GF-D8 (cell line): ENCODE results near the gene SEMA3C.

Experiments
- DNase-seq: peaks from one replicate; lab custom pipeline; 2025; lab: John Stamatoyannopoulos, UW

The SEMA3C gene

DNA sequence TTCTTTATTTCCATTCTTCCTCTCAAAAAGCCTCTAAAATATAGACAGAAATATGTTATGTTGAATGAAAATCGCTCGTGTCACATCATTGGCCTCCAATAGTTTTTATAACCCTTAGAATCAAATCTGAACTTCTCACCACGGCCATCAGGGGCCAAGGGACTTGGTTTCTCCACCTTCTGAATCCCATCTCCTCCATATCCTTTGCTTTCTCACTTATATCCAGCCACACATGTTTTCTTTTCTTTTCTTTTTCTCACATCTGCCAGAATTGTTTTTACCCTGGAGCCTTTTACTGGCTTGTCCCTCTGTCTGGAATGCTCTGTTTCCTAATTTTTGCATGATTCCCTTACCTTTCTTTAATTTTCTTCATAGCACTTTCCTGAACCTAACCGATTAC is 184.8 kb downstream of the SEMA3C start:
- DNase-seq, result no peak

DNA sequence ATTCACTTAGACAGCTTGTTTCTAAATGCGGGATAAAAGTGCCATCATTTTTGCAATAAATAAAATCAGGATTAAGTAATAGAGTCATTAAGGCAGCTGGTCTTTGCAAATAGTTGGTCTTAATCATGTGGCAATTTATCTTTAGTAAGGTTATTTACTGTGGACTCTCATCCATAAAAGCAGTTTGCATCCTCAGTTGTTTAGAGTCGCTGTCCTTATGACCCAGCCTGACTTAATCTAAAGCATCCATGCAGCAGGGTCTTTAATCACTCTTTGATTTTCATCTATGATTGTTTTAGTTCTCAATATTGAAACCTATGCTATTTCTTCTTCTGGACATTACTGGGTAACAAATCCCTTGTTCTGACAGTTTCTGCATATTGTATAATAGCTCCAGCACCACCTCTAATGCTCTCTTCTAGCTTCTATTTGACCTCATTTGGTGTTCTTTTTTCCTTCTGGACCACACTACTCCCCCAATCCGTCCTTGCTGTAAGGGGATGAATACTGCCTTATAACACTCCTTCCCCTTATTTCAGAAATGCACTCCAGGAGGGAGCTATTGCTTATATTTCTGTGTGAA is 185.4 kb downstream of the SEMA3C start:
- no peak for DNase-seq

DNA sequence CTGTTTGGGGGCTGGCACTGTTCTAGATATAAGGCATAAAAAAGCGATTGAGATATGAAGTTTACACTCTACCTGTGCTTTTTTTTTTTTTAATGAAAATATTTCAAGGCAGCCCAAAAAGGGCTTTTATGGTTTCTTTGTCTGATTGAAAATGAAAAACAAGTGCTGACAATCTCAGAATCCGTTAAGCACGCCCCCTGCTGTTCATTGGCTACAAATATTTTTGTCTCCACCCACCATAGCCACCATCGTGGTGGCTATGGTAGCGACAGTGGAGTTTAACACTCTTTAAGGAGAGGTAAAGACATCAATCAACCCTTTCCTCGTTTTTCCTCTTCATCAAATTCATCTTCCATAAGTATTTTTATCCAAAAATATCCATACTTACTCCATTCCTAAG is 186.2 kb downstream of the SEMA3C start:
- no peak for DNase-seq

- no peak for DNase-seq
These were observed 187.6 kb downstream of the SEMA3C start for GRCh38 chr7:80731281-80731680.

DNA sequence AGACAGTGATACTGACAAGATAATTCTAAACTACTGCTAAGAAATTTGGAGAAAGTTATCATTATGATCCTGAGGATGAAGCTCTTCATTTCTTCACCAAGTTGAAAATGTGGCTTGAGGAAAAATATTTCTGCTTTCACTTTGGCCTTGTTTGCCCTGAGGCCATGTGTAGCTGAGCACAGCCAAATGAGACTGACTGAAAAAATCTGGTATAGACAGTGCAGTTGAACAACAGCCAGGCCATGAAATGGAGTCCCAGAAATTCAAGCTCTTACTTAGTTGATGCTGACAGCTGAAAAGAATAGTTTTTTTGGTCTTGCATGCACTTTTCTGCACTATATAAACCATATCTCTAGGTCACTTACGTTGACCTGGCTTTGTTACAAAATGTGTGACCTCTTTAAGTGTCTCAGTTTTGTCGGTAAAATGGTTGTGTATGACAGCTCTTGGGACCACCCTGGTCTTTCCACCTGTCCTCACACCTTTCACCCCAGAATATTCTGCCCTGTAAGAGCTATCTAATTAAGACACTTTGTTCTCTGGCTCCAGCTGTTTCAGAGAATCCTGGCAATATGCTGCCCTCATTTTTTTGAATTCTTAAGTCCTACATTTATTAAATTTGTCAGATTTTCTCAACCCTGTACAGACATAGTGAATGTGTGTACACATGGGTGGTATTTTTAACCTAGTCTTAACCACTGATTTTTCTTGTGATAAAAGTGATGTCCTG is 189.1 kb downstream of the SEMA3C start:
- no peak for DNase-seq

DNA sequence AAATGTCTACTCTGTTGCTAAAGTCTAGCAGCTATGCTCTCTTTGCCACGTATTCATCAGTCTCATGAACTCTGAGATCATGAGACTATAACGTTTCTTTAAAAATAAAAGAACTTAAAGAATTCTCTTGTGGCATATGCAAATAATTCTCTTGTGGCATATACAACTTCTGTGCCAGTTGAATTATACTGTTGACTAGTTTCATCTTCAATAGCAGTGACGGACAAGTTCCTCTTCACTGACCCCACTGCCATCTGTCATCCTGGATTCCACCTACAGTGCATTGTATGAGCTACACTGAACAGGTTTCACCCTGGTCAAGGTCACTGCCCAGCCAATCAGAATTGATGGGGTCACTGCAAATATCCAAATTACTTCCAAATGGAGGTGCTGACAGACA is 192.2 kb downstream of the SEMA3C start:
- no peak for DNase-seq

GRCh38 chr7:80725181-80725611 is 193.7 kb downstream of the SEMA3C start:
- no peak for DNase-seq

DNA sequence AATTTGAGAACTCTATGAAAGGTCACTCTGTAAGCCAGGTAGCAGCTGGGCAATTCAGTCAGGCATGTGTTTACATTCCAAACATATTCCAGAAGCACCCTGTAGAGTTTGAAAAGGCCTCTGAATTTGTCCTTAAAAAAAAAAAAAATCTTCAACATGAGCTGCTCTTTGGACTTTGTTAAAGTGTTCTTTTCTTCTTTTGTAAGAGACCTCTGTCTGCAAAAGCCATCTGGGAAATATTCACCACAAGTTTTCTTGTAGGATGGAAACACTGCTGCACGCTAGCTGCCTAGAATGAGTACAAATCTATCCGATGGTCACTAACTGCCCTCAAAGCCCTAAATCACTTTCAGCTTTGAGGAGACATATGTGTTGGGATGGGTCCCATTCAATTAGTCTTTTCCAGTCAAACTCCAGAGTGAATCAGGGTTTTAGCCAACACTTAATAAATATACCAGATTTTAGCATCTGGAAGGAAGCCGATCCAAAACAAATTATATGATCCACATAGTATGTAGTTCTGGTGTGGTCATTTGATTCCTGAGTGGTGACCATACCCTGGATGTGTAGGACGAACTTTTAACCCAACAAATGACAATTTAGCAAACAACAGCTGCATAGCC is 194.5 kb downstream of the SEMA3C start:
- no peak for DNase-seq

- no peak for DNase-seq
These were observed 196.1 kb downstream of the SEMA3C start for GRCh38 chr7:80722616-80723195.

DNA sequence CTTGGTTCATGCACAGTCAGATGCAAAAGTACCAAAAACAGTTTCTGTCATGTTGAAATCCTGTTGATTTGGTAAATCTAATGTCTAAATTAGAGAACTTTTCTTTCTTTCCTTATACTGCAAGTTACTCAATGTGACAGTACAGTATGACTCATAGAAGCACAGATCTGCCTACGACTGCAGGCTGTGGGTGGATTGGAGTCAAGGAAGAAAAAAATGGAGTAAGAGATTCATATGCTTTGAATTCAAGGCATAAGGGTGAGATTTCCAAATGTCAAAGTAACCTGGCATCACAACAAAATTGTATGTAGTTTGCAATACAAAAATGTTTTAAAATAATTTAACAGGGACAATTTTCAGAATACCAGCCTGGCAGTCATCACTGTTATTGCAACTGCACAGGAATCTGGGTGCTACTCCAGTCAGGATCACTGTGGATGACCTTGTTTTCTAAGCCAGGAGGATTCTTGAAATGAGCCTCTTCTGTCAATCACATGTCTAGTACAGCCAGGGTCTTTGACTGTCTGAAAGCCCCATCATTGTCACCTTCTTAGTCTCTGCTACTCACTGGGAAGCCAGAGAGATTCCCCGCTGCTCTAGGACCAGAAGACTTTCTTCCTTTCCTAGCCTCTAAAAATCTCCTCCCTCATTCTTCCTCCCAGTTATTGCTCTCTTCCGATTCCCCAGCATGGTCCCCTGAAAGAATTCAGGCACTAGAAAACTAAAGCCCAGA is 196.8 kb downstream of the SEMA3C start:
- DNase-seq, result no peak

DNA sequence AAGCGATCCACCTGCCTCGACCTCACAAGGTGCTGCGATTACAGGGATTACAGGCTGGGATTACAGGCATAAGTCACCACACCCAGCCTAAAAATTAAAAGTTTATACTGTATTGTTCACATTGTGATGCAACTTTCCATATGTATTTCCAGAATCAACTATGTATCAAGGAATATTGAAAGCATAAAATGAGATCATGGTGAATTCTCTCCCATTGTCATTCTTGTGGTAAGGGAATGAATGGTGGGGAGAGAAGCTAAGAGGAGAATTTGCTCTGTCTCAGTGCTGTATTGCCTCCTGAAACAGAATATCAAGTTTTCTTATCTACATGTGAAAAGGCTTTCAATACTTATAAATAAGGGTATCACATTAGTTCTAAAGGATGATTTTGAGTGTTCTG is 198.7 kb downstream of the SEMA3C start:
- DNase-seq, result no peak

GRCh38 chr7:80719261-80719660 is 199.6 kb downstream of the SEMA3C start:
- DNase-seq, result no peak

DNA sequence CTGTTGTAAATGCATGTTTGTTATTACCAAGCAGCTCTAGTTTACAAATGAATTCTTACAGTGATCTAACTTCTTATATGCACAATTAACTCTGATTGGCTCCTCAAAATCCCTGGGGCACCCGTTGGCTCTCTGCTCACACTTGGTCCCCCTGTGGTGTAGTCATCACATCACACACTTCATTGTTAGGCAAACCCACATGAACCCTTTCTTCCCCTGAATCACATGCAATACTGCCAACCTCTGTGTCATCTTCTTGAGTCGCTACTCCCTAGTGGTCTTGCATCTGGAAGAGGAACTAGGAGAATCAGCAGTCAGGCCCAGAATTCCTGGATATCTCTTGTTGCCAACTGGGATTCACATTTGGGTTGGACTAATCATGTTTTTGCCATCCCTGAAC is 207.3 kb downstream of the SEMA3C start:
- no peak for DNase-seq

GRCh38 chr7:80708123-80708522 is 210.7 kb downstream of the SEMA3C start:
- peak; percentile 77 for DNase-seq

DNA sequence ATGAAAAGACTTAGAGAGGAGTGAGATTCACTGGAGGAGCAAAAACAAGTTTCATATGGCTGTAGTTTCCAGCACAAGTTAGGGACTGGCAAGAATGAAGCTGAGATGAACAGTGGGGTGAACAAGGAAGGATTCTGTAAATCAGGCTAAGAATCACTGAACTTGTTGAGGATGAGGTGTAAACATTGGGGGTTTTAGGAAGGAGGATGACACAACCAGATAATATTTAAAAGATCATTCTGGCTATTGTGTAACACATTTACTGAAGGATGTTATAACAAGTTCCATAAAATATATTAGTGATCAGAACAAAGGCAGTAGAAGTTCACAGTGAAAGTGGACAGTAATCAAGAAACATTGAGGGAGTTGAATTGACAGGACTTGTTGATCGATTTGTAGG is 211.5 kb downstream of the SEMA3C start:
- no peak for DNase-seq

- no peak for DNase-seq
These were observed 213.6 kb downstream of the SEMA3C start for GRCh38 chr7:80705130-80705781.

- DNase-seq, result no peak
These were observed 215.6 kb downstream of the SEMA3C start for GRCh38 chr7:80703272-80703671.

GRCh38 chr7:80699721-80700256 is 219.1 kb downstream of the SEMA3C start:
- DNase-seq, result no peak

- no peak for DNase-seq
These were observed 219.7 kb downstream of the SEMA3C start for GRCh38 chr7:80699045-80699638.
